ACC112 (cell line): ENCODE measurements around the gene C4A.
"Not testable (repeated sequence)": the region's sequence is repeated elsewhere in the genome, so short reads cannot be mapped to it uniquely, and the experiment has no call there.

Experiments
- H2AFZ ChIP-seq: fragments of 200-600 bp; sonication (generic); one replicate; pipeline ENCODE4 v1.6.0; 2017; ENCODE audit warnings: antibody characterized with exemption, low read length; ENCODE audit not compliant: unreplicated experiment
- H3K27ac ChIP-seq: fragments of 200-600 bp; sonication (generic); 2 replicates; pipeline ENCODE4 v1.5.1; 2014; ENCODE audit warnings: low read depth, mild to moderate bottlenecking, antibody characterized with exemption, low read length, moderate library complexity
- H3K27me3 ChIP-seq: fragments of 200-600 bp; sonication (generic); 2 replicates; pipeline ENCODE4 v1.6.1; 2014; ENCODE audit warnings: mild to moderate bottlenecking, antibody characterized with exemption, low read length, moderate library complexity, mixed read lengths; ENCODE audit not compliant: insufficient read depth
- H3K36me3 ChIP-seq: fragments of 200-600 bp; sonication (generic); 2 replicates; pipeline ENCODE4 v1.6.1; 2016; ENCODE audit warnings: mild to moderate bottlenecking, antibody characterized with exemption, low read length, moderate library complexity, mixed read lengths; ENCODE audit not compliant: insufficient read depth
- H3K4me1 ChIP-seq: fragments of 200-600 bp; sonication (generic); one replicate; pipeline ENCODE4 v1.6.1; 2016; ENCODE audit warnings: low read length, mixed read lengths; ENCODE audit not compliant: insufficient read depth, unreplicated experiment, control insufficient read depth
- H3K4me3 ChIP-seq: fragments of 200-600 bp; sonication (generic); 2 replicates; pipeline ENCODE4 v1.5.1; 2014; ENCODE audit warnings: mild to moderate bottlenecking, low read depth, low read length
- H3K79me2 ChIP-seq: fragments of 200-600 bp; sonication (generic); one replicate; pipeline ENCODE4 v1.6.0; 2016; ENCODE audit warnings: low read length; ENCODE audit not compliant: control insufficient read depth, unreplicated experiment, insufficient read depth

The C4A gene

DNA sequence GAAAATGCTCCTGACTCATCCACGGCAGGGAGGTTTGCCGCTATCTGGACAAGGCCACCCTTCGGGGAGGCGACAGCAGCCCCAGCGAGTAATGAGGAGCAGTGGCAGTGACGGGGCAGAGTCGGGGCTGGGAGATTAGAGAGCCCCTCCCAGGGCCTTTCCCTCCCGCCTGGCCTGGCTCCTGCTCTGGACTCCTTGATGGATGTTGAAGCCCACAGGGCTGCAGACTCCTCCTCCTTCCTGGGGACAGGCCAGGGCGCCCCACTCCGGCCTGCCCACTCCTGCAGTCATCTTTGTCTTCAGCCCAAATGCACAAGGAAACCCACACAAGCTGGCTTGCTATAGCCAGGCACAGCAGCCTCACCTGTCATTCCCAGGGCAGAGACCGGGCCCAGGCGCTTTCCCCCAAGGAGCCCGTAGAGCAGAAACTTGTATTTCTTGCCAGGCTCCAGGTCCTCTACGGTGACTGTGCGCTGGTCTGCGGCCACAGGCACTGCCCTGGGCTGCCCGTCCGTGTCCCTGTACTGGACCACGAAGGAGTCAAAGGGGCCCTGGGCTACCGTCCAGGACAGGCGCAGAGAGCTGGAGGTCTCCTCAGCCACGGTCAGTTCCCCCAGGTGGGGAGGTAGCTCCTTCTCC lies 64.1 kb downstream of the C4A start:
- Histone ChIP-seq H3K4me3 (peak overlapping the region; percentile 63), H3K4me1 (peaks cover 28% of the 10 kb centered on the region), H3K79me2 (no peaks in the 10 kb centered on the region), H2AFZ (no peak overlapping the region), H3K36me3 (no peaks in the 10 kb centered on the region), H3K27me3 (no peaks in the 10 kb centered on the region), H3K27ac (peak overlapping the region; percentile 96)

GRCh38 chr6:32046450-32047083 lies 64.7 kb downstream of the C4A start:
- H3K27me3 ChIP-seq, result no peaks in the 10 kb centered on the region
- no peak overlapping the region for H2AFZ ChIP-seq
- no peaks in the 10 kb centered on the region for H3K79me2 ChIP-seq
- no peaks in the 10 kb centered on the region for H3K36me3 ChIP-seq
- peak overlapping the region; percentile 96 for H3K27ac ChIP-seq
- peak overlapping the region; percentile 63 for H3K4me3 ChIP-seq
- H3K4me1 ChIP-seq, result peaks cover 28% of the 10 kb centered on the region

DNA sequence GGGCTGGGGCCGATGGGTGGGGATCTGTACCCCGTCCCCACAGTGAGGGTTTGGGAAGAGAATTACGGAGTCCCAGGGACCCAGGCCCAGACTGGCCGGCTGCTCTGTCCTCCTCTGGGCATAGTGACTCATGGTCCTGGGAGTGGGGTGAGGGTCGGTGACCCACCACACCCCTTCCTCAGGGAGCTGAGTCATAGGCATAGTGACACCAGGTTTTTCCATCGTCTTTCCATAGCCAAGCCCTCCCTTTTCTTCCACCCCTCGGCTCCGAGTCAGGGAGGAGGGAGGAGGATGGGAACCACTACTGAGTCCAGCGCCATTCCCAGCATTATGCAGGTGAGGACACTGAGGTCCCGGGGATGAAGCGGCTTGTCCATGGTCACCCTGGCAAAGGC lies 65.2 kb downstream of the C4A start:
- H3K36me3 ChIP-seq, result no peaks in the 10 kb centered on the region
- no peaks in the 10 kb centered on the region for H3K79me2 ChIP-seq
- H3K4me3 ChIP-seq, result peak overlapping the region; percentile 63
- no peaks in the 10 kb centered on the region for H3K27me3 ChIP-seq
- H2AFZ ChIP-seq, result no peak overlapping the region
- H3K4me1 ChIP-seq, result peaks cover 28% of the 10 kb centered on the region
- peak overlapping the region; percentile 96 for H3K27ac ChIP-seq

- no peaks in the 10 kb centered on the region for H3K79me2 ChIP-seq
- H3K4me3 ChIP-seq, result peak overlapping the region; percentile 63
- H3K36me3 ChIP-seq, result no peaks in the 10 kb centered on the region
- peaks cover 28% of the 10 kb centered on the region for H3K4me1 ChIP-seq
- H3K27me3 ChIP-seq, result no peaks in the 10 kb centered on the region
- H3K27ac ChIP-seq, result peak overlapping the region; percentile 96
- H2AFZ ChIP-seq, result no peak overlapping the region
These were observed 65.6 kb downstream of the C4A start for GRCh38 chr6:32047539-32047854.

DNA sequence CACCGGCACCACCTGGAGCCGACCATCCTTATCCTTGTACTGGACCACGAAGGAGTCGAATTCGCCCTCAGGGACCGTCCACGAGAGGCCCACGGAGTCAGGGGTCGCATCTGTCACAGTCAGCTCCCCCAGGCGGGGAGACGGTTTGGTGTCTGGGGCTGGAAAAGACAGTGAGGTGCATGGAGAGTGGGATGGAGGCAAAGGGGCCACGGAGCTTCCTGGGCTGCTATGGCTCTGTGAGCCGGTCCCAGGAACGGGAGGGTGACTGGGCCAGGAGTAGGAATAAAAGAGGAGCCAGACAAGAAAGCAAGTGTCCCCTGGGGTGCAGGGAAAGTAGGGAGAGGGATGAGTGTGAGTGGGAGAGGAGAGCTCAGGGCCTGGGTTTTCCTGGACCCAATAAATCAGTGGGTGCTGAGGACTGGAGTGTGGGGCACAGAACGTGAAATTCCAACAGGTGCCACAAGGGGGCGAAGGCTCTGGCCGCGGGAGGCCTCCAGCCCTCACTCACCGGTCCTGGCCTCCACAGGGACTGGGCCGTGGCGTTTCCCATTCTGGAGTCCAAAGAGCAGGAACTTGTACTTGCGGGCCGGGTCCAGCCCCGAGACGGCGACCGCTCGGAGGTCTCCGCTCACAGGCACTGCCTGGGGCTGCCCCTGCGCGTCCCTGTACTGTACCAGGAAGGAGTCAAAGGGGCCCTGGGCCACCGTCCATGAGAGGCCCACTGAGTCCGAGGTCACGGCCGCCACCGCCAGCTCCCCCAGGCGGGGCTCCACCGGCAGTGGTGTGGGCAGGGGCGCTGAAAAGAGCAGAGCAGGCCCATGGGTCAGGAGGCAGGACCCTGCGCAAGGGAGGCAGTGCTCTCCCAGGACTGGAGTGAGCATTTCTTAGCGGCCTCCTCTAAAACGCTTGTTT lies 66.3 kb downstream of the C4A start:
- Histone ChIP-seq H3K36me3 (no peaks in the 10 kb centered on the region), H2AFZ (no peak overlapping the region), H3K4me1 (peaks cover 28% of the 10 kb centered on the region), H3K79me2 (no peaks in the 10 kb centered on the region), H3K4me3 (no peak overlapping the region), H3K27me3 (no peaks in the 10 kb centered on the region), H3K27ac (peak overlapping the region; percentile 96)

DNA sequence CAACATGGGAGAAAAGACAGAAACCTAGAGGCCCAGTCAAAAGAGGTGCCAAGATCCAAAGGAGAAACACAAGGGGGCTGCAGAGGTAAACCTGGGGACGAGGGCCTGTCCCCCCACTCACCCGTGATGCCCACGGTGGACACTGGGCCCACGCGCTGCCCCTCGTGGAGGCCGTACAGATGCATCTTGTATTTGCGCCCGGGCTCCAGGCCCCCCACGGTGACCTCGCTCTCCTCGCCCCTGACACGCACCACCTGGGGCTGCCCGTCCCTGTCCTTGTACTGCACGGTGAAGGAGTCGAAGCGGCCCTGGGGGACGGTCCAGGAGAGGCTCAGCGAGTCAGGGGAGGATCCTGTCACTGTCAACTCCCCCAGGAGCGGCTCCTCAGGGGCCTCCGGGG lies 67.3 kb downstream of the C4A start:
- not testable (repeated sequence) for H3K27me3 ChIP-seq, H3K79me2 ChIP-seq, H3K4me3 ChIP-seq, H3K36me3 ChIP-seq, H2AFZ ChIP-seq, H3K27ac ChIP-seq
- peaks cover 28% of the 10 kb centered on the region for H3K4me1 ChIP-seq

DNA sequence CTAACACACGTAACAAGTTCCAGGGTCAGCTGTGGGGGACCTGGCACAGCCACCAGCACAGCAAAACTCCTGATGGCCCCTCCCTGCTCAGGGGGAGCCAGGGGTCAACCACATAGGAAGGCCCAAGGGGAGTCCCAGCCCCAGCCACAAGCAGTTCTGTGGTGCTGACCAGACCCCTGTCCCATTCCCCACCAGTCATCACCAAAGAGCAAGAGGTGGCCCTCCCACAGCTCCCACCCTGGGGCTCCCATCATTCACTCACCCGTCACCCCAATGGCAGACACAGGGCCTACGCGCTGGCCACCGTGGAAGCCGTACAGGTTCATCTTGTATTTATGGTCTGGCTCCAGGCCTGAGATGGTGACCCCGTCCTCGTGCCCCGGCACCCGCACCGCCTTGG lies 67.9 kb downstream of the C4A start:
- H3K79me2 ChIP-seq, H2AFZ ChIP-seq, H3K36me3 ChIP-seq, H3K27me3 ChIP-seq, H3K27ac ChIP-seq, H3K4me3 ChIP-seq: not testable (repeated sequence)
- peaks cover 28% of the 10 kb centered on the region for H3K4me1 ChIP-seq

- Histone ChIP-seq H3K4me3 (no peak overlapping the region), H3K27me3 (no peaks in the 10 kb centered on the region), H3K4me1 (peaks cover 28% of the 10 kb centered on the region), H3K79me2 (no peaks in the 10 kb centered on the region), H3K36me3 (no peaks in the 10 kb centered on the region), H3K27ac (no peak overlapping the region), H2AFZ (no peak overlapping the region)
These were observed 68.7 kb downstream of the C4A start for GRCh38 chr6:32050562-32050961.
